OCI-LY7 (cell line): ENCODE data around the gene TRIM38. TPM values are rescaled to one million over a fixed set of nuclear protein-coding genes. Genes with fewer than 3 reads are reported as not detected.

ENCODE experiments used
- BruUV-seq: library from RNA; stranded (reverse); fragments of 400-500 nt; replicated peaks from 2 replicates; lab custom pipeline; 2021; lab: Mats Ljungman, UMichigan
- CTCF ChIA-PET: fragments of 300-600 bp; sonication (Branson Sonifier 250); formaldehyde crosslinking; loops from one replicate; lab custom pipeline; 2022; ENCODE audit warnings: antibody characterized with exemption; ENCODE audit not compliant: unreplicated experiment; lab: Charles Lee
- POLR2A ChIA-PET: fragments of 300-600 bp; sonication (Branson Sonifier 250); formaldehyde crosslinking; loops from one replicate; lab custom pipeline; 2022; ENCODE audit warnings: antibody characterized with exemption; lab: Charles Lee
- DNase-seq: peaks from one replicate; pipeline ENCODE4 v3.0.0-alpha.2; 2015; ENCODE audit warnings: low spot score
- H2AFZ ChIP-seq: fragments of 200-600 bp; sonication (generic), shearing (Covaris generic); 2 replicates; pipeline ENCODE4 v1.6.1; 2014; ENCODE audit warnings: mild to moderate bottlenecking, antibody characterized with exemption, low read length, moderate library complexity
- H3K27ac ChIP-seq: fragments of 200-600 bp; sonication (generic); 2 replicates; pipeline ENCODE4 v1.5.1; 2014; ENCODE audit warnings: mixed run types, low read depth, mild to moderate bottlenecking, moderate library complexity, low read length, inconsistent platforms; ENCODE audit not compliant: poor library complexity, severe bottlenecking
- H3K36me3 ChIP-seq: fragments of 200-600 bp; sonication (generic); 2 replicates; pipeline ENCODE4 v1.6.1; 2014; ENCODE audit warnings: mild to moderate bottlenecking, antibody characterized with exemption, low read length, moderate library complexity, mixed read lengths; ENCODE audit not compliant: insufficient read depth
- H3K4me1 ChIP-seq: fragments of 200-600 bp; sonication (generic); 2 replicates; pipeline ENCODE4 v1.5.1; 2014; ENCODE audit warnings: mild to moderate bottlenecking, low read length; ENCODE audit not compliant: insufficient read depth, poor library complexity, severe bottlenecking
- H3K4me2 ChIP-seq: fragments of 200-600 bp; sonication (generic); 2 replicates; pipeline ENCODE4 v1.6.1; 2014; ENCODE audit warnings: mild to moderate bottlenecking, low read length
- H3K4me3 ChIP-seq: fragments of 200-600 bp; sonication (generic); 2 replicates; pipeline ENCODE4 v1.5.1; 2014; ENCODE audit warnings: mild to moderate bottlenecking, low read depth, low read length; ENCODE audit not compliant: poor library complexity, severe bottlenecking
- H3K79me2 ChIP-seq: fragments of 200-600 bp; sonication (generic); 2 replicates; pipeline ENCODE4 v1.6.1; 2016; ENCODE audit warnings: low read depth, mild to moderate bottlenecking, low read length, moderate library complexity, mixed read lengths; ENCODE audit not compliant: insufficient read depth
- H3K9me2 ChIP-seq: fragments of 200-600 bp; sonication (generic); 2 replicates; pipeline ENCODE4 v1.6.1; 2016; ENCODE audit warnings: mild to moderate bottlenecking, low read length, mixed read lengths; ENCODE audit not compliant: insufficient read depth
- H3K9me3 ChIP-seq: fragments of 200-600 bp; sonication (generic); 2 replicates; pipeline ENCODE4 v1.6.1; 2014; ENCODE audit warnings: mild to moderate bottlenecking, mixed run types, low read length, mixed read lengths
- H4K20me1 ChIP-seq: fragments of 200-600 bp; sonication (generic); 2 replicates; pipeline ENCODE4 v1.6.1; 2014; ENCODE audit warnings: mild to moderate bottlenecking, antibody characterized with exemption, low read length, moderate library complexity, mixed read lengths; ENCODE audit not compliant: insufficient read depth
- EZH2phosphoT487 ChIP-seq: fragments of 200-600 bp; sonication (generic); IDR thresholded peaks from 2 replicates; pipeline ENCODE4 v1.6.1; 2018; ENCODE audit warnings: low read depth, borderline replicate concordance, mild to moderate bottlenecking, mixed run types, antibody characterized with exemption, low read length, moderate library complexity, mixed read lengths
- intact Hi-C: fragments of 100-400 bp; cut with micrococcal nuclease; formaldehyde crosslinking; loops from one replicate; pipeline ENCODE4 v1.10.0; 2022; ENCODE audit not compliant: unreplicated experiment
- total RNA-seq, 2 experiments: library from RNA; depleted of rRNA in 1 of 2; stranded (reverse); fragments of >200 nt in 1 of 2; shearing (Covaris generic) in 1 of 2; gene quantifications; 2 replicates each; pipeline ENCODE4 v1.2.3, GENCODE V29; 2014 to 2022
- TF ChIP-seq, protein P1 (sequence below): fragments of 200-600 bp; sonication (generic); conservative IDR thresholded peaks from 2 replicates; pipeline ENCODE4 v1.5.1; 2014; ENCODE audit warnings: mild to moderate bottlenecking, antibody characterized with exemption, low read length, moderate library complexity, mixed read lengths

The TRIM38 gene
- total RNA-seq, 2 experiments from 2014 or later: 12.8 to 14.8 TPM

DNA sequence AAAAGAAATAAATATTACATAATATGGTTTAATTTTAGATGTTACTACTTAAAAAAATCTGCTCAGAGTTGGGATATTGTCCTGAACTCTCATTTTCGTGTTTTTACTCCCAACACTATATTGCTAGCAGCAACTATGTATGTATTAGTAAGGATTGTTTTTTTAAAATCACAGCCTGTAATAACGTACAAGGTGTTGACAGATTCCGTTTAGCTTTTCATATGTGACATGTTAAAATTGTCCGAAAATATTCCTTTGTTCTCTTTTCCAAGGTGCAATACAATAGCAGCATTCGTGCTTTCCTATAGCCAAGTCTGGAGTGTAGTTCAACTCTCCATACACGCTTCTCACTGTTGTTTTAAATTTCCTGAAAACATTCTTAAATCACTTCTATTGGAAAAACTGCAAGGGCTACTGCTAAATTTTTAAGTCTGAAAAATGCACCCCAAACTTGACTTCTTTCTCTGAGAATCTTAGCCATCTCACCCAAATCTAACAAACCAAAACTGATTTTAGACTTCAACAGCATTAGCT is 65.7 kb downstream of the TRIM38 start:
- no peaks in the 10 kb centered on the region for H3K9me2 ChIP-seq
- no peaks in the 10 kb centered on the region for H3K9me3 ChIP-seq
- ChIA-PET POLR2A (interaction anchor here (0.5 to 17.2 kb wide), 26 partner anchors 7 to 1865 kb away, joined by 3 to 793 read pairs (median 8); a partner anchor contains a TSS), CTCF (no interaction called here)
- no TSS peak for BruUV-seq
- intact Hi-C loops: loop anchor here (5.0 to 10.0 kb wide), 2 partner anchors 189 to 1513 kb away; a partner anchor contains a TSS
- H3K27ac ChIP-seq: peak overlapping the region; percentile 99
- H2AFZ ChIP-seq: no peak overlapping the region; the same call in 1 of the 2 replicates
- H3K36me3 ChIP-seq: peaks cover 3% of the 10 kb centered on the region; the same call in 1 of the 2 replicates
- peak overlapping the region; percentile 71 for H3K4me3 ChIP-seq
- peaks cover 70% of the 10 kb centered on the region for H3K4me1 ChIP-seq
- no peak for DNase-seq
- peak overlapping the region; percentile 96 for H3K4me2 ChIP-seq
- TF ChIP-seq, protein P1, sequence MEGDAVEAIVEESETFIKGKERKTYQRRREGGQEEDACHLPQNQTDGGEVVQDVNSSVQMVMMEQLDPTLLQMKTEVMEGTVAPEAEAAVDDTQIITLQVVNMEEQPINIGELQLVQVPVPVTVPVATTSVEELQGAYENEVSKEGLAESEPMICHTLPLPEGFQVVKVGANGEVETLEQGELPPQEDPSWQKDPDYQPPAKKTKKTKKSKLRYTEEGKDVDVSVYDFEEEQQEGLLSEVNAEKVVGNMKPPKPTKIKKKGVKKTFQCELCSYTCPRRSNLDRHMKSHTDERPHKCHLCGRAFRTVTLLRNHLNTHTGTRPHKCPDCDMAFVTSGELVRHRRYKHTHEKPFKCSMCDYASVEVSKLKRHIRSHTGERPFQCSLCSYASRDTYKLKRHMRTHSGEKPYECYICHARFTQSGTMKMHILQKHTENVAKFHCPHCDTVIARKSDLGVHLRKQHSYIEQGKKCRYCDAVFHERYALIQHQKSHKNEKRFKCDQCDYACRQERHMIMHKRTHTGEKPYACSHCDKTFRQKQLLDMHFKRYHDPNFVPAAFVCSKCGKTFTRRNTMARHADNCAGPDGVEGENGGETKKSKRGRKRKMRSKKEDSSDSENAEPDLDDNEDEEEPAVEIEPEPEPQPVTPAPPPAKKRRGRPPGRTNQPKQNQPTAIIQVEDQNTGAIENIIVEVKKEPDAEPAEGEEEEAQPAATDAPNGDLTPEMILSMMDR: no peak
- TF ChIP-seq EZH2phosphoT487: no peak
- H4K20me1 ChIP-seq: no peaks in the 10 kb centered on the region
- no peaks in the 10 kb centered on the region for H3K79me2 ChIP-seq

DNA sequence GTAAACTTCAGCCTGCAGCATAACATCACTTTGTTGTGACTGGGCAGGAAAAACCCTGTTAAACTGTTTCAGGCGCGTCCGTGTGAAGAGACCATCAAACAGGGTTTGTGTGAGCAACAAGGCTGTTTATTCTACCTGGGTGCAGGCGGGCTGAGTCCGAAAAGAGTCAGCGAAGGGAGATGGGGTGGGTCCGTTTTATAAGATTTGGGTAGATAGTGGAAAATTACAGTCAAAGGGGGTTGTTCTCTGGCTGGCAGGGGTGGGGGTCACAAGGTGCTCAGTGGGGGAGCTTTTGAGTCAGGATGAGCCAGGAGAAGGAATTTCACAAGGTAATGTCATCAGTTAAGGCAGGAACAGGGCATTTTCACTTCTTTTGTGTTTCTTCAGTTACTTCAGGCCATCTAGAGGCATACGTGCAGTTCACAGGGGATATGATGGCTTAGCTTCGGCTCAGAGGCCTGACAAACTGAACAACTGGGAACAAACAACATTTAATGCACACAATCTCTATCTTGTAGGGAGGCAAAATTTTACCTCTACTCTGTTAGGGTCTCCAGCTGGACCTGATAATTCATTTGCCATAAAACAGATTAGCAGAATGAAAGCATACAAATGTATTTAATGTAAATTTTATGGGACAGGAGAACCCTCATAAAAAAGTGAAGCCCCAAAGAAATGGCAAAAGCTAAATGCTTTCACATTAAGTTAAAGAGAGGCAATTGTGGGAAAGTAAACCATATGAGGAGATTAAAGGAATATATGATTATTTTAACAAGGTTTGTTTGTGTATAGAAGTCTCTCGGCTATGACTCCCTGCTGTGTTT is 66.4 kb downstream of the TRIM38 start:
- Histone ChIP-seq H3K4me3 (peak overlapping the region; percentile 78), H3K36me3 (peaks cover 3% of the 10 kb centered on the region; the same call in 1 of the 2 replicates), H3K79me2 (no peaks in the 10 kb centered on the region), H3K9me2 (no peaks in the 10 kb centered on the region), H3K27ac (peak overlapping the region; percentile 99), H2AFZ (peak overlapping the region; percentile 1; the same call in 1 of the 2 replicates), H3K9me3 (no peaks in the 10 kb centered on the region), H3K4me1 (peaks cover 68% of the 10 kb centered on the region), H3K4me2 (peak overlapping the region; percentile 96), H4K20me1 (no peaks in the 10 kb centered on the region)
- ChIA-PET POLR2A (interaction anchor here (0.8 to 17.2 kb wide), 26 partner anchors 7 to 1866 kb away, joined by 3 to 793 read pairs (median 16); a partner anchor contains a TSS), CTCF (no interaction called here)
- intact Hi-C loops: loop anchor here (1.0 to 10.0 kb wide), 3 partner anchors 128 to 1514 kb away; a partner anchor contains a TSS
- peak; percentile 73 for DNase-seq
- TF ChIP-seq, protein P1: no peak
- TF ChIP-seq EZH2phosphoT487: no peak
- BruUV-seq: no TSS peak
